Omental fat pad (tissue), 4 donors: ENCODE data around the gene ARHGAP15. TPM values are rescaled to one million over a fixed set of nuclear protein-coding genes. Genes with fewer than 3 reads are reported as not detected.

Experiments
- ATAC-seq: fragments of 150-250 bp; one replicate; pipeline ENCODE4 v1.9.1; 2016; ENCODE audit warnings: mild to moderate bottlenecking, moderate library complexity; ENCODE audit not compliant: low FRiP score
- DNase-seq: peaks from one replicate; pipeline ENCODE4 v3.0.0-alpha.2; 2019; ENCODE audit warnings: low spot score
- CTCF ChIP-seq, 3 donors: fragments of 450-650 bp; IDR thresholded peaks; one replicate each; pipeline ENCODE4 v1.5.1; 2016 to 2017; ENCODE audit warnings: antibody characterized with exemption in 3 of 3, mild to moderate bottlenecking in 3 of 3, moderate library complexity in 2 of 3
- total RNA-seq, 4 donors: library from RNA; depleted of rRNA; stranded (reverse); fragments of >200 nt; gene quantifications; one replicate each; pipeline ENCODE4 v1.1.0, GENCODE V29; 2016

The ARHGAP15 gene
- total RNA-seq, 4 donors from 2014 or later, result 12.2 to 27.6 (median 20.7) TPM

- ATAC-seq, result no peak
- TF ChIP-seq CTCF (IDR thresholded peaks at IDR 0.05), result no peak
- no peak for DNase-seq
Observed at GRCh38 chr2:143296089-143296488, 166.9 kb downstream of the ARHGAP15 start.

- DNase-seq, result no peak
- ATAC-seq, result no peak
- no peak for TF ChIP-seq CTCF (IDR thresholded peaks at IDR 0.05)
Observed at GRCh38 chr2:143297182-143297581, 168.0 kb downstream of the ARHGAP15 start.

- no peak for DNase-seq
- ATAC-seq, result no peak
- no peak for TF ChIP-seq CTCF (IDR thresholded peaks at IDR 0.05)
Observed at GRCh38 chr2:143300536-143300935, 171.3 kb downstream of the ARHGAP15 start.

- TF ChIP-seq CTCF (IDR thresholded peaks at IDR 0.05), result no peak
- ATAC-seq, result no peak
- DNase-seq, result no peak
Observed at GRCh38 chr2:143311426-143311825, 182.2 kb downstream of the ARHGAP15 start.

GRCh38 chr2:143312441-143312840 lies 183.2 kb downstream of the ARHGAP15 start:
- DNase-seq (no peak), ATAC-seq (no peak)
- no peak for TF ChIP-seq CTCF (IDR thresholded peaks at IDR 0.05)

GRCh38 chr2:143313861-143314260 lies 184.6 kb downstream of the ARHGAP15 start:
- ATAC-seq, result no peak
- TF ChIP-seq CTCF (IDR thresholded peaks at IDR 0.05), result no peak
- DNase-seq, result no peak

- DNase-seq (no peak), ATAC-seq (no peak)
- TF ChIP-seq CTCF (IDR thresholded peaks at IDR 0.05), result no peak
Observed at GRCh38 chr2:143321994-143322393, 192.8 kb downstream of the ARHGAP15 start.
